GM12878 (cell line): ENCODE data around the gene MMEL1. TPM values are rescaled to one million over a fixed set of nuclear protein-coding genes. Genes with fewer than 3 reads are reported as not detected.

Experiments
- ATAC-seq: fragments of 200-7000 bp; cut with Tn5 transposase; 3 replicates; pipeline ENCODE4 v1.9.1; 2020; ENCODE audit warnings: mild to moderate bottlenecking, moderate library complexity
- BruUV-seq: library from RNA; stranded (reverse); fragments of 400-500 nt; replicated peaks from 2 replicates; lab custom pipeline; 2021; lab: Mats Ljungman, UMichigan
- CTCF ChIA-PET: fragments of 300-600 bp; sonication (Branson Sonifier 250); formaldehyde crosslinking; extraction: SDS; loops from one replicate; lab custom pipeline; 2021; ENCODE audit warnings: inconsistent platforms; lab: Yijun Ruan, JAX
- POLR2A ChIA-PET: fragments of 350-600 bp; formaldehyde crosslinking; extraction: SDS; loops from one replicate; lab custom pipeline; 2021; ENCODE audit warnings: inconsistent platforms; lab: Charles Lee
- RAD21 ChIA-PET: fragments of 300-600 bp; sonication (Branson Sonifier 250); formaldehyde crosslinking; loops from one replicate; lab custom pipeline; 2023; ENCODE audit warnings: antibody characterized with exemption; ENCODE audit not compliant: unreplicated experiment; lab: Charles Lee
- SMC1A ChIA-PET: fragments of 300-600 bp; sonication (Branson Sonifier 250); formaldehyde crosslinking; loops from one replicate; lab custom pipeline; 2023; ENCODE audit not compliant: unreplicated experiment, uncharacterized antibody; lab: Charles Lee
- DNase-seq: peaks from one replicate; pipeline ENCODE4 v3.0.0-alpha.2; 2011; ENCODE audit warnings: low read depth, low spot score
- FAIRE-seq: peaks from 3 replicates; lab custom pipeline; 2011; peaks lifted over from hg19 to GRCh38; lab: Jason Lieb, UNC
- H2AFZ ChIP-seq: 2 replicates; pipeline ENCODE4 v1.6.0; 2011; ENCODE audit warnings: low read depth, low read length, control low read depth; ENCODE audit not compliant: control insufficient read depth
- H3K27ac ChIP-seq: 2 replicates; pipeline ENCODE4 v1.5.1; 2011; ENCODE audit warnings: control low read depth; ENCODE audit not compliant: control insufficient read depth, insufficient read depth
- H3K27me3 ChIP-seq, 2 experiments: replicated peaks in 1 of 2; 2 replicates each; pipeline versions ENCODE4 v1.6.0 to v1.6.1; 2011; ENCODE audit warnings: low read length in 1 of 2; ENCODE audit not compliant: control insufficient read depth in 2 of 2, insufficient read depth in 2 of 2
- H3K36me3 ChIP-seq, 2 experiments: 2 replicates each; pipeline ENCODE4 v1.5.1; 2011; ENCODE audit warnings: low read length in 1 of 2; ENCODE audit not compliant: control insufficient read depth in 2 of 2, insufficient read depth in 2 of 2
- H3K4me1 ChIP-seq: 2 replicates; pipeline ENCODE4 v1.6.1; 2011; ENCODE audit warnings: mild to moderate bottlenecking, low read length, moderate library complexity, mixed read lengths; ENCODE audit not compliant: control insufficient read depth, insufficient read depth
- H3K4me2 ChIP-seq: 2 replicates; pipeline ENCODE4 v1.6.0; 2011; ENCODE audit warnings: control low read depth; ENCODE audit not compliant: control insufficient read depth, insufficient read depth
- H3K4me3 ChIP-seq: fragments of 200-600 bp; sonication (generic); 2 replicates; pipeline ENCODE4 v1.5.1; 2016
- H3K79me2 ChIP-seq: 2 replicates; pipeline ENCODE4 v1.6.0; 2011; ENCODE audit warnings: low read length; ENCODE audit not compliant: control insufficient read depth, insufficient read depth
- H3K9ac ChIP-seq: 2 replicates; pipeline ENCODE4 v1.8.0; 2011; ENCODE audit warnings: low read length, control low read depth, mixed read lengths; ENCODE audit not compliant: control insufficient read depth, insufficient read depth
- H3K9me3 ChIP-seq: replicated peaks from 3 replicates; pipeline ENCODE4 v1.5.1; 2011; ENCODE audit warnings: mild to moderate bottlenecking, low read length; ENCODE audit not compliant: control insufficient read depth, insufficient read depth
- H4K20me1 ChIP-seq: 2 replicates; pipeline ENCODE4 v1.6.0; 2011; ENCODE audit not compliant: control insufficient read depth, insufficient read depth
- BHLHE40 ChIP-seq, 2 experiments: fragments of 450-650 bp in 1 of 2; IDR thresholded peaks; 2 replicates each; pipeline ENCODE4 v1.6.1; 2011 to 2017; ENCODE audit warnings: low read depth in 2 of 2, borderline replicate concordance in 1 of 2, improper control_type of control experiment in 1 of 2, low read length in 1 of 2, mild to moderate bottlenecking in 1 of 2
- CBX3 ChIP-seq: fragments of 200-600 bp; sonication (generic); IDR thresholded peaks from 2 replicates; pipeline ENCODE4 v1.6.1; 2016; ENCODE audit warnings: low read depth, borderline replicate concordance
- EZH2 ChIP-seq: IDR thresholded peaks from 2 replicates; pipeline ENCODE4 v1.6.1; 2012; ENCODE audit warnings: low read depth, mild to moderate bottlenecking, control low read depth, inconsistent platforms, low read length, borderline replicate concordance; ENCODE audit not compliant: control insufficient read depth
- FOXM1 ChIP-seq: IDR thresholded peaks from 2 replicates; pipeline ENCODE4 v1.6.1; 2012; ENCODE audit warnings: low read depth, mild to moderate bottlenecking, inconsistent platforms, low read length, moderate library complexity
- KAT2A ChIP-seq: conservative IDR thresholded peaks from 2 replicates; pipeline ENCODE4 v1.6.1; 2011; ENCODE audit warnings: low read depth, low read length; ENCODE audit not compliant: control insufficient read depth
- NBN ChIP-seq: fragments of 450-650 bp; IDR thresholded peaks from 2 replicates; pipeline ENCODE4 v1.6.1; 2016
- NR2C2 ChIP-seq: IDR thresholded peaks from 2 replicates; pipeline ENCODE4 v1.6.1; 2011; ENCODE audit warnings: borderline replicate concordance, low read depth; ENCODE audit not compliant: control insufficient read depth, insufficient read length
- SMAD1 ChIP-seq: fragments of 450-650 bp; IDR thresholded peaks from 2 replicates; pipeline ENCODE4 v1.6.1; 2018; ENCODE audit warnings: mild to moderate bottlenecking, low read depth; ENCODE audit not compliant: partially characterized antibody
- SPI1 ChIP-seq: IDR thresholded peaks from 2 replicates; pipeline ENCODE4 v1.6.1; 2011; ENCODE audit warnings: low read depth, mild to moderate bottlenecking, low read length, moderate library complexity, borderline replicate concordance; ENCODE audit not compliant: insufficient read depth
- WRNIP1 ChIP-seq: IDR thresholded peaks from 2 replicates; pipeline ENCODE4 v1.6.1; 2011; ENCODE audit warnings: low read depth, low read length, improper control_type of control experiment, borderline replicate concordance
- ZNF217 ChIP-seq: fragments of 450-650 bp; IDR thresholded peaks from 2 replicates; pipeline ENCODE4 v1.6.1; 2017; ENCODE audit warnings: antibody characterized with exemption, mild to moderate bottlenecking
- ZNF384 ChIP-seq: IDR thresholded peaks from 2 replicates; pipeline ENCODE4 v1.6.1; 2012; ENCODE audit warnings: low read depth, mild to moderate bottlenecking, low read length, improper control_type of control experiment, borderline replicate concordance
- ZNF592 ChIP-seq: fragments of 450-650 bp; IDR thresholded peaks from 2 replicates; pipeline ENCODE4 v1.6.1; 2017; ENCODE audit warnings: mild to moderate bottlenecking, moderate library complexity
- WGBS: methylation state at CpG from one replicate; pipeline ENCODE4 v1.1.6; 2016; ENCODE audit warnings: low lambda C conversion rate; ENCODE audit not compliant: insufficient replicate concordance, insufficient coverage; ENCODE audit errors: missing lambda C conversion rate; 5-methylcytosine and 5-hydroxymethylcytosine counted together
- in situ Hi-C: fragments of 300-500 bp; cut with MboI; formaldehyde crosslinking; loops from 9 replicates; pipeline ENCODE4 v1.14.3; 2018; ENCODE audit warnings: mixed read lengths
- intact Hi-C: fragments of 100-400 bp; cut with micrococcal nuclease; formaldehyde crosslinking; loops from one replicate; pipeline ENCODE4 v1.14.2; 2022; ENCODE audit not compliant: unreplicated experiment
- polyA plus RNA-seq, 11 experiments: library from polyadenylated mRNA; depleted of rRNA in 4 of 11; unstranded in 6 of 11; stranded (reverse) in 5 of 11; fragments of >200 nt; fragmentation: Nextera tagmentation in 4 of 11; fragmentation: Illumina TruSeq in 1 of 11; extraction: Ambion mirVana in 4 of 11; extraction: Trizol in 1 of 11; gene quantifications; 1 replicate in 1 of 11; 2 replicates in 10 of 11; pipeline versions ENCODE4 v1.2.1 to v1.2.3, GENCODE V29; 2011 to 2016; ENCODE audit warnings: inconsistent platforms in 2 of 11, missing spikeins in 2 of 11, low read depth in 1 of 11
- total RNA-seq, 4 experiments: library from RNA; depleted of rRNA in 3 of 4; stranded (reverse); fragments of >200 nt in 3 of 4; fragmentation: Illumina TruSeq in 1 of 4; extraction: Trizol in 1 of 4; gene quantifications; 2 replicates each; pipeline versions ENCODE4 v1.2.1 to v1.2.3, GENCODE V29; 2013 to 2021

MMEL1 gene
- total and polyA plus RNA-seq, 10 of the 15 experiments (the other 5 are each of a cell fraction or from before 2014, with no cell fraction given), result 0.11 TPM; not detected in 9

- ChIA-PET RAD21 (no interaction called here), SMC1A (no interaction called here), POLR2A (no interaction called here), CTCF (no interaction called here)
- H4K20me1 ChIP-seq, result no peaks in the 10 kb centered on the region
- no peaks in the 10 kb centered on the region for H3K79me2 ChIP-seq
- H3K4me1 ChIP-seq, result no peaks in the 10 kb centered on the region
- no peak overlapping the region for H3K4me3 ChIP-seq
- no peaks in the 10 kb centered on the region for H3K9me3 ChIP-seq
- DNase-seq (no peak), FAIRE-seq (no peak), ATAC-seq (no peak)
- TF ChIP-seq ZNF384 (no peak), KAT2A (no peak), FOXM1 (no peak), SMAD1 (no peak), WRNIP1 (no peak), CBX3 (no peak)
- no peak overlapping the region for H2AFZ ChIP-seq
- BruUV-seq, result no TSS peak
- H3K4me2 ChIP-seq, result no peak overlapping the region
- in situ Hi-C loops (no loop called here), intact Hi-C loops (no loop called here)
- H3K9ac ChIP-seq, result no peak overlapping the region
- H3K36me3 ChIP-seq, result no peaks in the 10 kb centered on the region
- no peak overlapping the region for H3K27ac ChIP-seq
- no peaks in the 10 kb centered on the region for H3K27me3 ChIP-seq
- 55% methylated on average over 13 of the region's 13 CpGs for WGBS
Observed at GRCh38 chr1:2607641-2608091, 25.1 kb downstream of the MMEL1 start.

- RAD21 ChIA-PET, result no interaction called here
- SMC1A ChIA-PET, result no interaction called here
- no peaks in the 10 kb centered on the region for H3K79me2 ChIP-seq
- intact Hi-C loops, result no loop called here
- H3K27ac ChIP-seq, result no peak overlapping the region
- H3K4me1 ChIP-seq, result no peaks in the 10 kb centered on the region
- H3K27me3 ChIP-seq, result no peaks in the 10 kb centered on the region
- POLR2A ChIA-PET, result no interaction called here
- in situ Hi-C loops, result no loop called here
- TF ChIP-seq NR2C2 (no peak), ZNF217 (no peak), BHLHE40 (IDR thresholded peaks at IDR 0.05; ENCODE audit: borderline replicate concordance in 1 of 2, low read depth in 2 of 2, low read length in 1 of 2) (0 out of 4 replicates have a peak, but pooled peaks of 1 of the 2 experiments have one; percentile 4), ZNF592 (no peak), NBN (no peak), SPI1 (no peak), EZH2 (no peak)
- TF ChIP-seq, all 136 proteins: peak for 1
- Histone ChIP-seq H3K9ac (no peak overlapping the region), H2AFZ (no peak overlapping the region), H3K36me3 (no peaks in the 10 kb centered on the region), H3K4me3 (no peak overlapping the region), H3K4me2 (no peak overlapping the region), H3K9me3 (no peaks in the 10 kb centered on the region), H4K20me1 (no peaks in the 10 kb centered on the region)
- DNase-seq, result no peak
- no TSS peak for BruUV-seq
- ATAC-seq, result no peak
- FAIRE-seq, result no peak
- whole genome bisulfite sequencing, result 57% methylated on average over 30 of the region's 36 CpGs
- CTCF ChIA-PET, result no interaction called here
Observed at GRCh38 chr1:2606881-2607621, 25.8 kb downstream of the MMEL1 start.
